ENCODE data around the gene CGB8.

Gene CGB8

GRCh38 chr19:49004964-49005614 is 43.8 kb downstream of the CGB8 start:
- DNase-seq (ENCODE audit: low read depth) = no peak

- DNase-seq (ENCODE audit: low read depth) = no peak
These were observed 44.8 kb downstream of the CGB8 start for GRCh38 chr19:49004133-49004532.

- no peak for DNase-seq (ENCODE audit: low read depth)
These were observed 49.2 kb downstream of the CGB8 start for GRCh38 chr19:48999481-49000325.

GRCh38 chr19:48997972-48998371 is 50.9 kb downstream of the CGB8 start:
- DNase-seq (ENCODE audit: low read depth) = no peak

Measured in CMK (cell line).